GM19395 (cell line): ENCODE data around the gene COL19A1.

Experiments
- ATAC-seq: cut with Tn5 transposase; IDR thresholded peaks from one replicate; pipeline ENCODE4 v1.9.1; 2021; ENCODE audit warnings: mild to moderate bottlenecking, moderate library complexity; ENCODE audit not compliant: unreplicated experiment

The COL19A1 gene

DNA sequence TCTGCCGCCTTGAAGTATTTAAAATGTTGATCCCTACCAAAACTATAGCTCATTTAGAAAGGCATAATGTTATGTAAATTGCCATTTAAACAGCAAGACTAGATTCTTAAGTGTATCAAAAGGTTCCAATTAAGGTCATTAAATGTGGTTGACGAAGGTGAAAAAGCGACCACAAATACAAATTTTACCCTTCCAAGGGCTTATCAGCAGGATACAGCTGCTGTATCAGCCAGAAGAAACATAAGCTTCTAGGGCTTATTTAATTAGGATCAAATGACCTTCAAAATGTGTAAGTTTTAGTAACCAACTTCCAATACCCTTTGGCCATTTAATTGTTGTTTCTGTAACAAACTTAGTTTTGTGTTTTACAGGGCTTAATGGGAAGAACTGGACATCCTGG is 296.6 kb downstream of the COL19A1 start:
- ATAC-seq: no peak

- no peak for ATAC-seq
These were observed 297.4 kb downstream of the COL19A1 start for GRCh38 chr6:70163795-70164194.

GRCh38 chr6:70164556-70164955 is 298.2 kb downstream of the COL19A1 start:
- no peak for ATAC-seq

- ATAC-seq: peak; percentile 84
These were observed 300.0 kb downstream of the COL19A1 start for GRCh38 chr6:70166088-70166958.

DNA sequence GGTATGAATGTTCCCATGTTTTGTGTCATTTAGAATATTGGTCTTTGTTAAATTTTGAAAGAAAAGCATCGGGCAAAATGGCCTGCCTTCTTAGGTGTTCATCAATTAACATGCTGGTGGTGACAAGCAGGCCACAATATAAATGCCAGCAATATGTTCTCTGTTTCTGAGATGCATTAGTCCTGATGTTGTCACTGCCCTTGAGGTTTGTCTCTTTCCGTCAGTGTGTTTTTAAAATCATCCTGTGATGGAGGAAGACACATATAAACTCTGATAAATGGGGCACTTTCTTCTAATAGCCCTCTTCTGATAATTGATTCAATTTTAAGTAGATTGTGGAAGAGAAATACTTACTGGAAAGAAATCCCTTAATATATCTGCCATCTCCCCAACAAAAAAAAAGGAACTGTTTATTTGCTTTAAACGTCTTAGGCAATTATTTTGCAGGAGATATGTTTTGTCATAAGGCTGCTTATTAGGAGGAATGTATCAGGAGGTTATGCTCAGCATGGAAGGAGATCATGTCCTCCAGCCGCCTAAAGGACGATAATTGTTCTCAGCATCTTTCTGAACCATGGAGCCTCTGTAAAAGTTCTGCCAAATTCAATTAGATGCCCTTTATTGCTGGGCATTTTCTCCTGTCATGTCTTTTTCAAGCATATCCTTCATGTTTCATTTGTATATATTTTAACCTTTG is 302.5 kb downstream of the COL19A1 start:
- no peak for ATAC-seq

DNA sequence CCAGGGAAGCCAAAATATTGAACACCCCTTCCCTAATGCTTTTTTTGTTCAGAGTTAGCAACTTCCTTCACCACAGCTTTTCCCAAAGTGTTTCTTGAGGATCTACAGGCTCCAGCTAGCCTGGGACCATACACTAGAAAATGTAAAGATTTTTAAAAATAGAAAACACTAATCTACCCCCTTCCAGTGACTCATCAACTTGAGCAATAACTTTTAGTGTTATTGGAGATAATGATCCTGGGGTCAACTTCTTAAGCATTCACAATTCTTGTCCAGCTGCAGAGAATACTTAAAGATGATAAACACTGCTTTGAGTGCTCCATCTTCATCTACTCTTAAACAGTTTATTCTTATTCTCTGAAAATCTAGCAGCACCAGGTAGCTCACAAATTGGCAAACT is 304.9 kb downstream of the COL19A1 start:
- ATAC-seq: no peak

- no peak for ATAC-seq
These were observed 305.9 kb downstream of the COL19A1 start for GRCh38 chr6:70172252-70172651.

DNA sequence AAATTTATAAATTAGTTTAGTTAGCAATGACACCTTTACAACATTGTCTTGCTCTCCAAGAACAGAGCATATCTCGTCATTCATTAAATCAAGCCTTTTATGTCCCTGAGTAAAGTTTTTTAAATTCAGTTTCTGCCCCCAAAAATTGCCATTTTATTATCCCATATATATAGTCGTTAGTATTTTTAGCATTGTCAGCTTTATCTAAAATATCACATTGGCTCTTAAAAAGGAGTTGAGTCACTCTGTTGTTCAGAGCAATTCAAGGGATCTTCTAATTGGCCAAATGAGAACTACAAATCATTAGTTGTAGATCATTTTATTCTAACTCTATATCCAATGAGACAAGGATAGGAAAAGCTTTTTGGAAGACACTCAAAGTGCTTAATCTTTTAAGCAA is 309.4 kb downstream of the COL19A1 start:
- ATAC-seq: no peak

DNA sequence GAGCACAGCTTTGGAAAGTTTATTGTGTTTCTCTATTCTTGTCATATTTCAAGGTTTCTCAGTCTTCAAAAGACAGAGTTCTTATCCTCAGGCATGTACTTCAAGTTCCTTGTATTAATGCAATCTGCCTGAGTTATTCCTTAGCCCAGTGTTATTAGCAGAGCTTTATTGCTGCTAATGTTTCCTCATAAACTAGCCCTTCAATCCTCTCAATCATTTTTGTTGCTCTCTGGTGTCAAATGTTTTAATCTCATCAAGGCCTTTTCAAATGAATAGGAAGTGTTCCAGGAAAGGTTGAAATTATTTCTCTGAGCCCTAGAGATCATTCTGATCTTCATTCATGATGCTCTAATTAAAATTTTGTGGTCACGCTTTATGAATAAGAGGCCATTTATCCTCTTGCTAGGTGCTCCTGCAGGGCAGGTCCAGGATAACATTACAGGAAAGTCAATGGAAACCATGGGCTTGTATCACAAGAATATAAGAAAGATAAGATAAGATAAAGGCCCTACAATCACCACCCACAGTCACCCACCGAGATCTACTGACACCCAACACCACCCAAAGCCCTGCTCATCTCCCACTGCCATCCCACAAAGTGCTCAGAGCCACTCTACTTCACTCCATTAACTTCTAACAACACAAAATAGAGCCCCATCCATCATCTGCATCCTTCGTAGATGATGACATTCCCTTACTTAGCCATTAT is 310.6 kb downstream of the COL19A1 start:
- no peak for ATAC-seq

DNA sequence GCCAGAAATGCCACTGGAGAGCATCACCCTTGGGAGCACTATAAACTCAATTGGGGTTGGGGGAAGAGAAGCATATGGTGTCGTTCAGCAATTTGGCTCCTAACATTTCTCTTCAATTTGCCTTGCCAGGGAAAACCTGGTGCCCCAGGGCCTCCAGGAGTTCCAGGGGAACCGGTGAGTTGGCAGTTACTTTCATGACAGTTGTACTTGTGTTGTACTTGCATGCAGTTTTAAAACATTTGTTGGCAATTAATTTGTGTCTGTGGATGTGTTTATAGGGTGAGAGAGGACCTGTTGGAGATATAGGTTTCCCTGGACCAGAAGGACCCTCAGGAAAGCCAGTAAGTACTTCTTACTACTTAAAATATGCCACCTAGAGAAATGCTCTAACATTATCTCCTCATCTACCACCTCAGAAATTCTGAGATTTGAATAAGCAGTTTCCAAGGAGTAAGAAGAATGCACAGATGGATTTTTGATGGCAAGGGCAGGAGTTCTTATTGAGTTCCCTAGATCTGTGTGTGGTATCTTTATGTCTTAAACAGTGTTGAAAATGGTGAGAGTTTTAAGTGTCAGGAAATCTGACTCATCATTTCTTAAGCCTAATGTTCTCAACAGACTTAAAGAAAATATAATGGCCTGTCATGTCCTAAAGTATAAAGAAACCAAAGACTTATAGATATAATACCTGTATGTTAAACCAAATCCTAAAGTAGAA is 314.0 kb downstream of the COL19A1 start:
- ATAC-seq: no peak

DNA sequence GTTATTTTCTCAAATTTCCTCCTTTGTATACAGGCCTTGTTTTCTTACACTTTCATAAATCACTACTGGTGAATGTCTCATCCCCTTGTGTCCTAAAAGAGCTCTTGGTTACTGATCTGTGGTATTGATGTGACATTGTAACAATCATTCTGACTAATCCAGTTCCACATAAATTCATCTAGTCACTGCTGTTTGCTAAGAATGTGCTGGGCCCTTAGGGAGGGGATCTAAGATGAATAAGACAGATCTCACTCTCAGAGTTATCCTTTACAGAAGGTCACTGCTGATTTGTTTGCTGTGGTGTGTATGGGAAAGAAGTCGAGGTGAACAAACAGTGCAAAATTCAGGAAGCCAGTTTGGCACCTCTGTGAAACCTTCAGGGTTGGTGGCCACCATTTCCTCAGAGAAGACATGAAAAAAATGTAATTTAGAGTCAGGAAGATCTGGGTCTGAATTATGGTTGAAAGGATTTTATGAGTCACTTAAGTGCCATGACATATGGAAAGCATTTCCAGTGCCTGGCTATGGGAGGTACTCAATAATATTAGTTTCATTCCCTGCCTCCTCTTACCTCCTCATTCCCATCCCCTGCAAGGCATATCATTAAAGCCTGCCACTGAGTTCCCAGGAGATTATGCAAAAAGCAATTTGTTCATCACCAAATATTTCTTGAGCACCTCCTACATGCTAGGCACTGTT is 314.7 kb downstream of the COL19A1 start:
- ATAC-seq: no peak

DNA sequence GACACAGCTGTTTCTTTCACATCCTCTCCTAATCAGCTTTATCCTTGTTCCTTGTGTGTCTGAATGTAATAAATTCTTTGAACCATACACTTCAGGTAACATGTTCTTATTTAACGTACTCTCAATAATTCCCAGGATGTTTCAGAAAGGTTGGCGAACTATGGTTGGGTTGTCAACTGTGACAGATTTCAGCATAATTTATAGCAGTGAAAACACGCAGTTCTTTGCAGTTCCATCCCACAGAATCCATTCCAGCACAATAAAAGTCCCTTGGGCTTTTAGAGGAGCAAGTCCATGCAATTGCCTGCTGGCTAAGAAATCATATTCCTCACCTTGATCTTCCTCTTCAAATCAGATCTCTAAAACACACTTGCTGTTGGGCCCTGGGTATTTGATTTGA is 317.2 kb downstream of the COL19A1 start:
- no peak for ATAC-seq

DNA sequence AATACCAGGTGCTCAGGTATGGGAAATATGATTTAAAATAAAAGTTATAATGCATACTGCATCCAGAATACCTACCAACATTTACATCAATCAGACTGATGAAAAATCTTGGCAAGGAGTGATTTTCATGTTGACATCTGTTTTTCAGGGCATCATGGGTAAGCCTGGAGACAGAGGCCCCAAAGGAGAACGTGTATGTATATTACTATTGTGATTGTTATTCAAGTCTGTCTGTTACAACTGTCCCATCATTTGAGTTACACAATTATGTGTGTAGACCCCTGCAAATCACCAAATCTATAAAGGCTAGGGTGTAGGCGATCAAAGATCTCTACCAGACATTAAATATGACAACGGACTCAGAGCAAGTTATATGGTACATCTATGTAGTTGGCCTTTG is 318.4 kb downstream of the COL19A1 start:
- no peak for ATAC-seq

DNA sequence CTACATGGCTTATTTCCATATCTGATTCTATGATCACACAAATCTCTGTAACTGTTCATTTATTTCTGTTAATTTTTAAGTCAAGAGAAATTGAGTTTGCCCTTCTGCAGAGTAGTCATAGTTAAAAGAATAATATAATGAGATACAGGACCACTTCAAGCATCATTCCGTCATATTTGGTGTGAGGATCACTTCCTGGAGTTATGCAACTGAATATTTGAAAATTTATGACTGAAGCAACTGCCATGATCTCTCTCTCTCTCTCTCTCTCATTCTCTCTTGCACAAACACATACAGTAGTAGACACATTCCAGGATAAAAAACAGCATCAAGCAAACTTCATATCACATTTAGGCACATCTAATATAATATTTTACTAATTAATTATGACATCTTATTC is 320.1 kb downstream of the COL19A1 start:
- no peak for ATAC-seq

DNA sequence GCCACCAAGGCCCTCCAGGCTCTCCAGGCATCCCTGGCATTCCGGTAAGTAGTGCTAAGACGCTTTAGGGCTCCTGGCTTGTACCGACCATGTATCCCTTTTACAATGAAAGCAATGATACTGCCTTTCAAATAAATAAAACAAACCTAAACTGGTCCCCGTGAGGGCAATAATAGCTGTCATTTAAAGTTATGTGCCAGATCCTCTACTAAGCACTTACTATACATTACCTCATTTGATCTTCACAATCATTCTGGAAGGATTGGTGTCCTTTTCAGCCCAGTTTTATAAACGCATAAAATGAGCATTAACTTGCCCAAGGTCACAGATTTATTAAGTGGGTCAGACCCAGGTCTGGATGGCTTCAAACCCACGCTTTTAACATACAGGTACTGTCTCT is 321.8 kb downstream of the COL19A1 start:
- ATAC-seq: no peak

DNA sequence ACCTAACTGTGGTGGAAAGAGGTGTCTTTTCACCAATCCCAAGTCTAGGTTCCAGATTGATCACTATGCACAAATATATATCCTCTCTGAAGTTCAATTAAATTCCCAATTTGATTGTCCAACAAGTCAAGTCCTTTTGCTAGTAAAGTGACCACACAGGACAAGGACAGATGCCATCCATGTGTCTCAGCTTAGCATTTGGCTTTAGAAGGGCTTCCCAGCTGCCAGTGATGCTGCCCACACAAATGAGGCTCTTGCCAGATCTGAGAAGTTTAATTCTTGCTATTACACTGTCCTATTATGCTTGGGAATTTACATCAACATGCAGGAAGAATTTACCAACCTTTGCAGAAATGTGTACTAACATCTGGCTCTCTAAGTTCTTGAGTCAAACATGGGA is 328.1 kb downstream of the COL19A1 start:
- no peak for ATAC-seq

DNA sequence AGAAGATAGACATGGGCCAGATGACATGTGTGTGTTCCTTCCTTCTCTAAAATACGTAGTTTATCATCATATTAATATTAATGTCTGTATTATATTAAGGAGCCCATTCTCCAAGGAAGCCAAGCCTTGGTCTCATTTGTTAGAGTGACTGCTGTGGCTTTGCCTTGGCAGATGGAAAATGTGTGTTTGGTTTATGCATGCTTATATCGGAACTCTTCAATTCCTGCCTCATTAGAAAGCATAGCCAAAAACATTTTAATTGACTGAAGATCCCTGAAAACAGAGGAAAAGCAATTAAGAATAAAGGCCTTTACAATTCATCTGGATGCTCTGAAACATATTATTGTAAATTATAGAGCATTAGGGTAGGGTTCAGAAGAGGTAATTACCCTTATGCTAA is 330.2 kb downstream of the COL19A1 start:
- no peak for ATAC-seq

DNA sequence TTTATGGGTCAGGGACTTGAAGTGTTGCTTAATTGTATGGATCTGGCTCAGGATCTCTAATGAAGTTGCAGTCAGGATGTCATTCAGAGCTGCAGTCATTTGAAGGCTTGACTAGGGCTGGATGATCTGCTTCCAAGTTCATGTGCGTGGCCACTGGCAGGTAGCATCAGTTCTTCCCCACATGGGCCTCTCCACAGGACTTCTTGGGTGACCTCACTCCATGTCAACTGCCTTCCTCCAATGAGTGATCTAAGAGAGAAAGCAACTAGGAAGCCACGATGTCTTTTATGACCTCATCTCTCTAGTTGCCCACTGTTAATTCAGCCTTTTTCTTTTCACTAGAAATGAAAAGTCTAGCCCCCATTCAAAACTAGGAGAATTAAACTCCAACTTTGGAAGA is 332.4 kb downstream of the COL19A1 start:
- ATAC-seq: no peak

GRCh38 chr6:70208235-70208790 is 342.0 kb downstream of the COL19A1 start:
- no peak for ATAC-seq

DNA sequence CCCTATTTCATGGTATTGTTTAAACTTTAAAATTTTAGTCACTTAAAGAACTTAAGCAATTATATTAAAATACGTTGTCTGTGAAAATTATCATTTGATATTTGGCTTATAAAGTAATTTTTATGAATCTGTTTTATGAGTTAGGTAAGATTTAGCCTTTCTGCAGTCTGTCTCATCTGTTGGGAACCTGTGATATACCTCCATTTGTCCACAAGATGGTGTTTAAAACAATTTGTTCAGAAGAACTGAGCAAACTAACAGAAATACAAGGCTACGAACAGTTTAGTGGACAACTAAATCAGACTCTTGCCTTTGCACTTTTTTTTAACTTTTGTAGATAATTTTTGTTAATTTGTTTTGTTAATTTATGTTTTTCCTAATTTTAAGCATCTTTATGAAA is 344.1 kb downstream of the COL19A1 start:
- ATAC-seq: no peak
